ENCODE data around the gene C16orf89. TPM values are rescaled to one million over a fixed set of nuclear protein-coding genes. Genes with fewer than 3 reads are reported as not detected.
"Not testable (repeated sequence)": the region's sequence is repeated elsewhere in the genome, so short reads cannot be mapped to it uniquely, and the experiment has no call there.

C16orf89 gene, protein sequence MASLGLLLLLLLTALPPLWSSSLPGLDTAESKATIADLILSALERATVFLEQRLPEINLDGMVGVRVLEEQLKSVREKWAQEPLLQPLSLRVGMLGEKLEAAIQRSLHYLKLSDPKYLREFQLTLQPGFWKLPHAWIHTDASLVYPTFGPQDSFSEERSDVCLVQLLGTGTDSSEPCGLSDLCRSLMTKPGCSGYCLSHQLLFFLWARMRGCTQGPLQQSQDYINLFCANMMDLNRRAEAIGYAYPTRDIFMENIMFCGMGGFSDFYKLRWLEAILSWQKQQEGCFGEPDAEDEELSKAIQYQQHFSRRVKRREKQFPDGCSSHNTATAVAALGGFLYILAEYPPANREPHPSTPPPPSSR
- total RNA-seq = 201 TPM
- long read RNA-seq, transcript C16orf89-201 (8 exons, 1,872 nt) = minor isoform, 16 of 246 reads
- long read RNA-seq, transcript C16orf89-202 (8 exons, 1,444 nt) = major isoform, 185 of 246 reads
- long read RNA-seq, partial matches to known transcripts = 12 of 246 reads
- long read RNA-seq, other reads (novel, unspliced or antisense) = 33 of 246 reads

DNA sequence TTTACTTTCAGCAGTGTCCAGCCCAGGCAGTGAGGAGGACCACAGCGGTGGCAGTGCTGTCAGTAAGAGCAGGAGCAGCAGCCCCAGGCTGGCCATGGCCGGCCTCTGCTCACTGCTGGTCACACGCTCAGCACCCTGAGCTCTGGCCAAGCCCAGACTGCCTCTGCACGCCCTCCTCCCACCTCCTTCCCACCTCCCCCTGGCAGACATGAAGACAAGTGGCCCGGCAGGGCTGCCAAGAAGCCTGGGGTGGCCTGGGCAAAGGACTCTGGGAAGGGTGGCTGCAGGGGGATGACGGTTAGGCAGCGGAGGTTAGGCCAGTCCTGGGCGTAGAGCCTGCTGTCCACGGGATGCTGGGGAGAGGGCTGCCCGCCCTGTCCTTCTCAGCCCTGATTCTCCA lies at the start of gene C16orf89:
Gene C16orf89 (minus strand): TSS at position 144 of the 400 bp plus-strand sequence. CDS start 48 bp downstream, at position 96.
- intact Hi-C loops (cut with DNase I) = no loop called here
- Histone ChIP-seq H3K27me3 (no peaks in the 10 kb centered on the region), H3K36me3 (peaks cover 9% of the 10 kb centered on the region), H3K4me3 (peak within 1 kb of the TSS; percentile 46), H3K4me1 (no peaks in the 10 kb centered on the region), H3K9me3 (no peaks in the 10 kb centered on the region), H3K27ac (peak within 1 kb of the TSS; percentile 83)
- DNase-seq = peak; percentile 90
- TF ChIP-seq, protein P1, sequence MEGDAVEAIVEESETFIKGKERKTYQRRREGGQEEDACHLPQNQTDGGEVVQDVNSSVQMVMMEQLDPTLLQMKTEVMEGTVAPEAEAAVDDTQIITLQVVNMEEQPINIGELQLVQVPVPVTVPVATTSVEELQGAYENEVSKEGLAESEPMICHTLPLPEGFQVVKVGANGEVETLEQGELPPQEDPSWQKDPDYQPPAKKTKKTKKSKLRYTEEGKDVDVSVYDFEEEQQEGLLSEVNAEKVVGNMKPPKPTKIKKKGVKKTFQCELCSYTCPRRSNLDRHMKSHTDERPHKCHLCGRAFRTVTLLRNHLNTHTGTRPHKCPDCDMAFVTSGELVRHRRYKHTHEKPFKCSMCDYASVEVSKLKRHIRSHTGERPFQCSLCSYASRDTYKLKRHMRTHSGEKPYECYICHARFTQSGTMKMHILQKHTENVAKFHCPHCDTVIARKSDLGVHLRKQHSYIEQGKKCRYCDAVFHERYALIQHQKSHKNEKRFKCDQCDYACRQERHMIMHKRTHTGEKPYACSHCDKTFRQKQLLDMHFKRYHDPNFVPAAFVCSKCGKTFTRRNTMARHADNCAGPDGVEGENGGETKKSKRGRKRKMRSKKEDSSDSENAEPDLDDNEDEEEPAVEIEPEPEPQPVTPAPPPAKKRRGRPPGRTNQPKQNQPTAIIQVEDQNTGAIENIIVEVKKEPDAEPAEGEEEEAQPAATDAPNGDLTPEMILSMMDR (IDR thresholded peaks at IDR 0.05) = no peak
- ATAC-seq = peak; percentile 87

DNA sequence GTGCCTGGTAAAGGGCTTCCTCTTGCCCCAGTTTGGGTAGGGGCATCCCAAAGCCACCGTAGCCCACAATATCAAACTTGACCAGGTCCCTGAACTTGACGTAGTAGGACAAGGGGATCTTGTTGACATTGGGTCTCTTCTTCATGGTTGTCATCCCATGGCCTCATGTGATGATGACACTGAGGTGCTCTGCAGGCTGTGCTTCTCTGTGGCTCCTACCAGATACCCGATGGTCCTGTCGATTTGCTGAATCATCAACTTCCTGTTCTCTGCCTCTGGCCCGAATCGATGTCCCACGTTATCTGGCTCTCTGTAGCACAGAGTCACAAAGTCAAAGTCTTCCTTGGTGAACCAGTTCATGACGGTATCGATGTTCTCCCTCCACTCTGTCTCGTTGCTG lies 45.2 kb upstream of the C16orf89 start:
- H3K4me3 ChIP-seq; ATAC-seq; H3K9me3 ChIP-seq; H3K27ac ChIP-seq; intact Hi-C loops (cut with DNase I); H3K36me3 ChIP-seq; H3K4me1 ChIP-seq; DNase-seq; H3K27me3 ChIP-seq: not testable (repeated sequence)

DNA sequence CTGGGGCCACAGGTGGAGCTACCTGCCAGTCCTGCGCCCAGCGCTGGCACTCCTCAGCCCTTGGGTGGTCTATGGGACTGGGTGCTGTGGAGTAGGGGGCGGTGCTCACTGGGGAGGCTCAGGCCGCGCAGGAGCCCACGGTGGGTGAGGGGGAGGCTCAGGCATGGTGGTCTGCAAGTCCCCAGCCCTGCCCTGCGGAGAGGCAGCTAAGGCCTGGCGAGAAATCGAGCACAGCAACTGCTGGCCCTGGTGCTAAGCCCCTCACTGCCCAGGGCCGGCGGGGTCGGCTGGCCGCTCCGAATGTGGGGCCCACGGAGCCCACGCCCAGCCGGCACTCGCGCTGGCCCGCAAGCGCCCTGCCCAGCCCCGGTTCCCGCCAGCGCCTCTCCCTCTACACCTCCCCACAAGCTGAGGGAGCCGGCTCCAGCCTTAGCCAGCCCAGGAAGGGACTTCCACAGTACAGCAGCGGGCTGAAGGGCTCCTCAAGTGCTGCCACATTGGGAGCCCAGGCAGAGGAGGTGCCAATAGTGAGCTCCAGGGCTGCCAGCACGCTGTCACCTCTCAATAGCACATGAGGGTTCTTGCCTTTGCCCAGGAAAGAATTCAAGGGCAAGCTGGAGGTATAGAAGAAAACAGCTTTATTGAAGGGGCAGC lies 42.9 kb upstream of the C16orf89 start:
- H3K36me3 ChIP-seq = no peaks in the 10 kb centered on the region
- TF ChIP-seq, protein P1 (IDR thresholded peaks at IDR 0.05) = no peak
- no peak overlapping the region for H3K4me3 ChIP-seq
- ATAC-seq (no peak), DNase-seq (no peak)
- no peak overlapping the region for H3K27ac ChIP-seq
- no peaks in the 10 kb centered on the region for H3K9me3 ChIP-seq
- intact Hi-C loops (cut with DNase I) = no loop called here
- H3K27me3 ChIP-seq = no peaks in the 10 kb centered on the region
- H3K4me1 ChIP-seq = no peaks in the 10 kb centered on the region

DNA sequence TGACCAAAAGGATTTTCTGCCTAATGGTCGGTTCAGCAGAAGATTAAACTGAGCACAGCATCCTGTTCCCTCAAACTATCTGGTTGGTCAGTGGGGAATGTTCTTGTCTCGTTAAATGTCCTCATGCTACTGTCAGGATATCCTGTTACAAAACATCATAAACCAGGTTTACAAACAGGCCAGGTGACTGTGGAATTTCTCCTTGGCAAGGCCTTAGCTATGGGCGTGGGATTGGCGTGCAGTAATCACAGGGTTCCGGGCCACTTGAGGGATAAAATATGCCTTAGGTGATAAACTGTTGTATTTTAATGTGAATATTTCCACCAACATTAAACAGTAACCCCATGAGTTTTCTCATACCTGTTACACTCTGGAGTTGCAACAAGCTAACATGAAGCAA lies 39.3 kb upstream of the C16orf89 start:
- intact Hi-C loops (cut with DNase I); ATAC-seq; H3K4me3 ChIP-seq; H3K27me3 ChIP-seq; H3K9me3 ChIP-seq; H3K4me1 ChIP-seq; DNase-seq; H3K27ac ChIP-seq; H3K36me3 ChIP-seq: not testable (repeated sequence)

DNA sequence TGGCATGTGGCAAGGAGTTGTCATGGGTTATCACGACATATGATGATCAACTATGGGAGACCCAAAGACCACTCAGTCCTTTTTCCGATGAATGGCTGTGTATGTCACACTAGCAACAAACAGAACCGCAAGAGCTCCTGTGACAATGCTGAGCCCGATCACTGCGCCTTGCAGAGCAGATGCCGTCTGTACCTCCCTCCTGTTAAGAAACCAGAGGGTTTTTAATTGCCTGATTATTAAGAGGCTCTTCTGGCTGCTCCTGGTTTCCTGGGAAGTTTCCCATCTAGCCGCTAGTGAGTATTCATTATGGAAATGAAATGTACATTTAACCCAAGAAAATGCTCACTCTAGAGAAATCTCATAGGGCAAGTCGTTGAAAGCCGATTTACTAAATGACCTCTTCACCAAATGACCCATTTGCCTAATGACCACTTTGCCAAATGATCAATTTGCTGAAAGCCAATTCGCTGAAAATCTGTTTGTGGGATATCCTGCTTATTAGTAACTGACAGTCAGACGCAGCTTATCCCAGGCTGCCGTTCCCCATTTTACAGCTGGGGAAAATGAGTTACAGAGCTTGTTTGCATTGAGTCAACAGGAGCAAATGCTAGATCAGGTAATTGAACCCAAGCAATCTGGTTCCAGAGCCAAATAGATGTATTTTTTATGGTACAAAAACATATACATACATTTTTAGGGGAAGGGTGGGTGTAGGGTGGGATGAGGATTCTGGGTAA lies 37.7 kb upstream of the C16orf89 start:
- H3K9me3 ChIP-seq; H3K36me3 ChIP-seq; intact Hi-C loops (cut with DNase I); H3K4me3 ChIP-seq; DNase-seq; H3K27me3 ChIP-seq; H3K27ac ChIP-seq; H3K4me1 ChIP-seq; ATAC-seq: not testable (repeated sequence)

DNA sequence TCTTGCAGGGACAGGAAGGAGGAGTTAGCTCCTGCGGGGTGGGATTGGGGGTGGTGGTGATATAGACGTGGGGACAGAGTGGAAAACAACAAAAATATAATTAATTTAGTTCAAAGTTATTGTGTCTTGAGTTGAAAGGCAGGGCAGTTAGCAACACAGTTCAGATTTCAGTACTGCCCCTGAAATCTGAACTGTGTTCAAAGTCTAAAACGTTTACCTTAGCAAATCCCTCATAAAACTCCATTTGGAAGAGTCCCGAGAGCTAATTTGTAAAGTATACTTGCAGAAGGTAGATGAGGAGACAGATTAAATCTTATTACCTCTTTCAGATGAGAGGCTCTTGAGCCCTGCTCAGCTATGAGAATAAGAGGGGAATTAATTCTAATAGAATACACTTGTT lies 33.4 kb upstream of the C16orf89 start:
- DNase-seq; H3K36me3 ChIP-seq; intact Hi-C loops (cut with DNase I); H3K27me3 ChIP-seq; H3K4me1 ChIP-seq; H3K9me3 ChIP-seq; ATAC-seq: not testable (repeated sequence)
- H3K27ac ChIP-seq = peak overlapping the region; percentile 66
- H3K4me3 ChIP-seq = peak overlapping the region; percentile 79

DNA sequence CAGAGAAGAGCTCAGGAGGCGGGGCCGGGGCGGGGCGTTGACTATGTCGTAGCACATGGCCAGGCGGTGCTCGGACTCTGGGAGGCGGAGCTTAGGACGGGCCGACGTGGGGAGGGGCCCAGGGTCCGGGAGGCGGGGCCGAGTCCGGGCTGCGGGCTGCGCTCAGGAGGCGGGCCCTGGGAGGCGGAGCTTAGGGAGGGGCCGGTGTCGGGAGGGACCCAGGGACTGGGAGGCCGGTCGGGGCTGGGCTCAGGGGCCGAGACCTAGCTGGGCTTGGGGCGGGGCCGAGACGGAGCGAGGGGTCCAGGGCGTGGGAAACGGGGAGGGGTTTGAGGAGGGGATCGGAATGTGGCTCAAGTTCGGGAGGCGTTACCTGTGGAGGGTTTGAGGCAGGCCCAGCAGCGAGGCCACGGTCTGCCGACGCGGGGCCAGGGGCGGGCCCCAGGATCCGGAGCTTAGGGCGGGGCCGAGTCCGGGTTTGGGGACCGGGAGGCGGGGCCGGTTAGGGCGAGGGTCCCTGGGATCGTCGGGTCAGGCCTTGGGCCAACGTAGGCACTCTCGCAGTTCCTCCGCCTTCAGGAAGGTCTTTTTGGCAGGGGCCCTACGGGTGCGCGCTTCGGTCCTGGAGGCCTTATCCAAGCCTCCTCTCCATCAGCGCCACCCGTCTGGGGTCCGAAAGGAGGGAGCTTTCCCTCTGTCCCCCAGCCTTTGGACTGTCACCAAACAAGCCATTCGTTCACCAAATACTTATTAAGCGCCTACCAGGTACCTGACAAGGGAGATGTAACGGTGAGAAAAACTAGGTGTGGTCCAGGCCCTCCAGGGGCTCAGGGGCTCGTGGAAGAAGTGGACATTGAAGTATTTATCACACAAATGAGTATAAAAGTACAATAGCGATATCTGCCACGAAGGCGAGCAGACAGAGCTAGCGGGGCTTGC lies 32.7 kb upstream of the C16orf89 start:
- Histone ChIP-seq H3K27ac (peak overlapping the region; percentile 66), H3K4me3 (peak overlapping the region; percentile 79)
- DNase-seq = peak; percentile 91
- intact Hi-C loops (cut with DNase I); H3K36me3 ChIP-seq; H3K9me3 ChIP-seq; H3K4me1 ChIP-seq; H3K27me3 ChIP-seq; ATAC-seq: not testable (repeated sequence)

DNA sequence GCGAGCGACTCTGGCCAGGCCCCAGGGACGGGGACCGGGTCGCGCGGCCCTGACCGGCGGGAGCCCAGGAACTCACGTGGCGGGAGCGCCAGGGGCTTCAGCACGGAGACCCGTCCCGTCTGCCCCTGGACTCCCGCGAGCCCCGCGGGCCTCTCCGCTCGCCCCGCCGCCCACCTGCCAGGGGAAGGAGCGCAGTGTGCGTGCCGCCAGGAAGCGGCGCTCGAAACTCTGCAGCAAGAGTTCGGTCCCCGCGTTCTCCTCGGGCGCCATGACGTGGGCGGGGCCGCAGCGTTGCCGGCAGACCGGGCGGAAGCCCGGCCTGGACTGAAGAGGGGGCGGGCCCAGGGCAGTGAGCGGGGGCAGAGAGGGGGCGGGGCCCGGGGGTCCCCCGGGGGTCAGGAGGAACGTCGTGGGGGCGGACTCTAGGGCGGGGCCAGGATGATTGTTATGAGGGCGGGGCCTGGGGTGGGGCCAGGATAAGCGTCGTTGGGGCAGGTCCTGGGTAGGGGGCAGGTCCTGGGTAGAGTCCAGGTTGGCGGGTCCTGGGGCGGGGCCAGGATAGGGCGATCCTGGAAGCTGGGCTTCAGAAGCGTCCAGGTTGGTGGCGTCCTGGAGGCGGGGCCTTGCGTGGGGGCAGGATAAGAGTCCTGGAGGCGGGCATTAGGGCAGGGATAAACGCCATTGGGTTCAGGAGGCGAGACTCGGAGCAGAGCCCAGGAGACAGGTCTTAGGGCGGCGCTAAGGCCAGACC lies 31.9 kb upstream of the C16orf89 start, which contains the start of gene EEF2KMT:
Gene EEF2KMT (minus strand): TSS at position 326 of the 751 bp plus-strand sequence. CDS start 56 bp downstream, at position 270.
- H3K27ac ChIP-seq = peak within 1 kb of the TSS; percentile 83
- H3K9me3 ChIP-seq; H3K27me3 ChIP-seq; H3K36me3 ChIP-seq; H3K4me1 ChIP-seq; intact Hi-C loops (cut with DNase I): not testable (repeated sequence)
- DNase-seq (peak; percentile 100), ATAC-seq (peak; percentile 100)
- H3K4me3 ChIP-seq = peak within 1 kb of the TSS; percentile 79

DNA sequence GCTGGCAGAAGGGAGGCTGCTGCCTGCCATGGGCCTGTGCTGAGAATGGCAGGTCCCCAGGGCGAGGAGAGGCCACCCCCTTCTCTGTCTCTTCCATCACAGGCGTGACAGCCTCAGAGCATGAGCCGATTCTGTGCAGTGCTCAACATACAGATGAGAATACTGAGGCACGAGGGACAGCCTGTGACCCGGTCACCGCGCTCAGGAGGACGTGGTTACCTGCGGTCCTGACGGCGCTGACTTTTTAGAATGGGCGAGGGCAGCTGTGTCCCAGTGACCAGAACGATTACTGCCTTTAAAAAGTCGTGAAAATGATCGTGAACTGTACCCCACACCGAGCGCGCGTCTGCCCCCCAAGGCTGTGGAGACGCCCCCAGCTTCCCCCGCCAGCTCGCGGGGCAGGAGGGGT lies 31.3 kb upstream of the C16orf89 start:
- H3K9me3 ChIP-seq; DNase-seq; ATAC-seq; H3K27me3 ChIP-seq; H3K36me3 ChIP-seq; intact Hi-C loops (cut with DNase I); H3K4me1 ChIP-seq: not testable (repeated sequence)
- H3K4me3 ChIP-seq = peak overlapping the region; percentile 79
- peak overlapping the region; percentile 83 for H3K27ac ChIP-seq

DNA sequence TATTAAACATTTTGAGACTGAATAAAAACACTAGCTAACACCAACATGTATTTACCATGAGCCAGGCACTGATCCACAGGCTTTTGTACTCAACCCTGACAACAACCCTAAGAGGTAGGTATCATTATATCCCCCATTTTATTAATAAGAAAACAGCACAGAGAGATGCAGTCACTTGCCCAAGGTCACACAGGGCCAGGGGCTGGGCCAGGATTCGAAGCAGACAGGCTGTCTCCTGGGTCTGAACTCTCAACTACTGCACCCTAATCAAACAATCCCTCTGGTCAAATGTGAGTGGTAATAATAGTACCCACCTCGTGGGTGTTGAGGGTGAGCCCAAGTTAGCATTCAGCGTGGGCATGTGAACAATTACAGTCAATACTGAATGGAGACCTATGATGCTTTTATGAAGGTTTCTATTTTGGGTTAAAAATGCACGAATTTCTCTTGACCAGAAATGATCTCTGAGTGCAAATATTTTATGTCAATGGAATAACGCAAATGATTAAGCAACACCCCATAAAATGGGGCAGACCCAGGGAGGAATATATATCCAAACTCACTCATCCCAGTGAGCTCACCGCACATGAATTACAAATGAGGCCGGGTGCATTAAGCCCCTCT lies 30.8 kb upstream of the C16orf89 start:
- Histone ChIP-seq H3K27ac (peak overlapping the region; percentile 83), H3K4me3 (peak overlapping the region; percentile 79)
- ATAC-seq; H3K9me3 ChIP-seq; DNase-seq; H3K4me1 ChIP-seq; H3K36me3 ChIP-seq; H3K27me3 ChIP-seq; intact Hi-C loops (cut with DNase I): not testable (repeated sequence)

Data from upper lobe of right lung (tissue), 1 donor.